ENCODE data around the gene MACROD2.

Gene MACROD2

GRCh38 chr20:15179381-15179780 is 1184.1 kb downstream of the MACROD2 start:
- DNase-seq (ENCODE audit: low spot score): no peak
- TF ChIP-seq, protein P1, sequence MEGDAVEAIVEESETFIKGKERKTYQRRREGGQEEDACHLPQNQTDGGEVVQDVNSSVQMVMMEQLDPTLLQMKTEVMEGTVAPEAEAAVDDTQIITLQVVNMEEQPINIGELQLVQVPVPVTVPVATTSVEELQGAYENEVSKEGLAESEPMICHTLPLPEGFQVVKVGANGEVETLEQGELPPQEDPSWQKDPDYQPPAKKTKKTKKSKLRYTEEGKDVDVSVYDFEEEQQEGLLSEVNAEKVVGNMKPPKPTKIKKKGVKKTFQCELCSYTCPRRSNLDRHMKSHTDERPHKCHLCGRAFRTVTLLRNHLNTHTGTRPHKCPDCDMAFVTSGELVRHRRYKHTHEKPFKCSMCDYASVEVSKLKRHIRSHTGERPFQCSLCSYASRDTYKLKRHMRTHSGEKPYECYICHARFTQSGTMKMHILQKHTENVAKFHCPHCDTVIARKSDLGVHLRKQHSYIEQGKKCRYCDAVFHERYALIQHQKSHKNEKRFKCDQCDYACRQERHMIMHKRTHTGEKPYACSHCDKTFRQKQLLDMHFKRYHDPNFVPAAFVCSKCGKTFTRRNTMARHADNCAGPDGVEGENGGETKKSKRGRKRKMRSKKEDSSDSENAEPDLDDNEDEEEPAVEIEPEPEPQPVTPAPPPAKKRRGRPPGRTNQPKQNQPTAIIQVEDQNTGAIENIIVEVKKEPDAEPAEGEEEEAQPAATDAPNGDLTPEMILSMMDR (IDR thresholded peaks at IDR 0.05; ENCODE audit: extremely low read depth, missing control alignments): no peak

- no peak for DNase-seq (ENCODE audit: low spot score)
- TF ChIP-seq, protein P1 (IDR thresholded peaks at IDR 0.05; ENCODE audit: extremely low read depth, missing control alignments): no peak
Observed at GRCh38 chr20:15179781-15180180, 1184.5 kb downstream of the MACROD2 start.

DNA sequence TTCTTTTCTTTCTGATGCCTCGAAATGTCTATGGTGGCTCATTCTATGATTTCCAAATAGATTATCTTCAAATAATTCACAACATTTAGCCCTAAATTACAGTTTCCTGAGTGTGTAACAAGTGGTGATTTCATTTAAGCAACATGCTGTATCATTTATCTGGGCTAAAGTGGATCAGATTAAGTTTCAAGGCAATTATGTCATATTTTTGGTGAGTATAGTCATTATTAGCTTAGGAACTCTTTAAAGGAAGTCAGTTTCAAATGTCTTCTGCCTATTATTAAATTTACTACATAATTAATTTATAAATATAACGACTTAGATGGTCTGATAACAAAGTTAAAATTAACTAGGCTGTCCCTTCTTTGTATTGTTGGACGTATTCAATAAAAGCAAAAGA is 1190.0 kb downstream of the MACROD2 start:
- TF ChIP-seq, protein P1 (IDR thresholded peaks at IDR 0.05; ENCODE audit: extremely low read depth, missing control alignments): no peak
- DNase-seq (ENCODE audit: low spot score): no peak

DNA sequence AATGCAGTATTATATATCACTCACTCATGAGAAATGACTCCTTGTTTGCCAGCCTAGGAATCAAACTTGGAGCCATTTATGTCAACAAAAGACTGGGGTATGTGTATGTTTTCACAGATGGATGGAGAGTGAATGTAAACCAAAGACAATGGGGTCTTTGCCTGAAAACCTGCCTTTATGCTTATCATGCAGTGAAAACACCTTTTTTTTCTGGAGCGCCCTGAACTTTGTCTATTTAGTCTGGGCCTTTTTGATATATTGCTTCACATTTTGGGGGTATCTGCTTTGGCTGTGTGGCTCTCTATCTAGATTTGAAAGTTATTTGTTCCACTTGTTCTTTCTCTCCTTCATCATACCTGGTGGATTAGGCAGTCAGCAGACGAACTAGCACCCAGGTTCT is 1190.6 kb downstream of the MACROD2 start:
- TF ChIP-seq, protein P1 (IDR thresholded peaks at IDR 0.05; ENCODE audit: extremely low read depth, missing control alignments): no peak

DNA sequence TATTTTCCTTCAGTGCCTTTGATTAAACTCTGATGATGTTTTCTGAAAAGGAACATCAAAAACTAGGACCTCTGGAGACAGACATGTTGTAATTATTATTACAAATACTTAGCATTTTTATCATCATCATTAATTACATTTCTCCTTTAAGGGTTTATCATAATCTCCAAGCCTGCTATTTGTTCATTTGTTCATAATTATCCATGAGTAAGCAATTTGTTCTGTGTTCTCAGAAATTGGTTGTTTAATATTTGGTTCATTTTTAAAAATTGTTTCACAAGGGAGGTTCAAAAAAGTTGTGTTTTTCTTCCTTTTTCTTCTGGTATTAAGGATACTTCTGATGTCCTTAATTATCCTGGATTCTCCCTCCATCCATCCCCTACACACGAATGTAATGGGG is 1192.3 kb downstream of the MACROD2 start:
- TF ChIP-seq, protein P1 (IDR thresholded peaks at IDR 0.05; ENCODE audit: extremely low read depth, missing control alignments): no peak
- no peak for DNase-seq (ENCODE audit: low spot score)

More for the DNA sequence above, 1190.6 kb downstream of the MACROD2 start:
- no peak for DNase-seq (ENCODE audit: low spot score)

- TF ChIP-seq, protein P1 (IDR thresholded peaks at IDR 0.05; ENCODE audit: extremely low read depth, missing control alignments): no peak
- DNase-seq (ENCODE audit: low spot score): no peak
Observed at GRCh38 chr20:15188415-15188814, 1193.1 kb downstream of the MACROD2 start.

DNA sequence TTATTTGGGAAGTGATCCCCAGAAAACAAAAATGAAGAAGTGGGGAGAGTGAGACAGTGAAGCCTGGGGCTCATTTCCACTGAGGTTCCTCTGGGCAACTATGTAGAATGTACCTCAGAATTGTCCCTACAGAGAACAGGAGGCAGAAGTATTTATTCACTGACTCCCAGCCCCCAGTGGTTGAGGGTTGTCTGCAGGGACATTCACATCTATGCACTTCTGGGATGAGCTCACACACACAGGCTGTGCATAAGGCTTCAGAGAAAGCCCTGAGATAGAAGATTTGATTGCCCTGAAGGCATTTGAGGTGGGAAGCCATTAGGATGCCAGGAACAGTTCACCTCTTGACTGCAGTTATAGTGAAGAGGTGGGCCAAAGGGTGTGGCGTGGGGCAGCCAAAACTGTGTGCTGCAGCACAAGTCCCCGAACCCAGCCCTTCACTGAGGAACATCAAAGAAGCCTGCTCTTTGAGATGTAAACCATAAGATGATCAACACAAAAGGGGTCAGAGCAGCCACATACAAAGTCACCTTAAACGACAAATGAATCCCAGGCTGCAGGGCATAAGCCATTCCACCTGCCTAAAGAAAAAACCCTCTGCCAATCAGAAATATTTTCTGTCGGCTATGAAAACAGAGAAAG is 1195.9 kb downstream of the MACROD2 start:
- TF ChIP-seq, protein P1 (IDR thresholded peaks at IDR 0.05; ENCODE audit: extremely low read depth, missing control alignments): no peak

More for the DNA sequence above, 1195.9 kb downstream of the MACROD2 start:
- DNase-seq (ENCODE audit: low spot score): no peak
